Melanocyte of skin (primary cell): ENCODE results near the gene UGT1A7. TPM values are rescaled to one million over a fixed set of nuclear protein-coding genes. Genes with fewer than 3 reads are reported as not detected.

Experiments
- total RNA-seq, 2 donors: library from RNA; depleted of rRNA; stranded (reverse); fragments of >200 nt; gene quantifications; 2 replicates each; pipeline ENCODE4 v1.2.3, GENCODE V29; 2012

The UGT1A7 gene
- total RNA-seq = not detected

DNA sequence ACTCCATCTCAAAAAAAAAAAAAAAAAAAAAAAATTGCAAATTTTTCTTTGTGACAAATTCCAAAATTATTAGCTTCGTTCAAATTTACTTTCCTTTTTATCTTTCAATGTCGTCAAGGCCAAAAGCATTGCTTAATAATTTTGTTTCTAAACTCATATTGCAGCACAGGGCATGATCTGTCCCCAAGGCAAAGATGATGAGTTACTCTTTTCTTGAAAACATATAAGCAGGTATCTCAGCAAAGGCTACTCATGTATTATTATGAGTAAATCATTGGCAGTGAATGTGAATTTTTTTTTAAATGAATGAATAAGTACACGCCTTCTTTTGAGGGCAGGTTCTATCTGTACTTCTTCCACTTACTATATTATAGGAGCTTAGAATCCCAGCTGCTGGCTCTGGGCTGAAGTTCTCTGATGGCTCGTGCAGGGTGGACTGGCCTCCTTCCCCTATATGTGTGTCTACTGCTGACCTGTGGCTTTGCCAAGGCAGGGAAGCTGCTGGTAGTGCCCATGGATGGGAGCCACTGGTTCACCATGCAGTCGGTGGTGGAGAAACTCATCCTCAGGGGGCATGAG is at the start of gene UGT1A7:
Gene UGT1A7 (plus strand): TSS at position 381 of the 579 bp plus-strand sequence. CDS start 37 bp downstream, at position 418.

DNA sequence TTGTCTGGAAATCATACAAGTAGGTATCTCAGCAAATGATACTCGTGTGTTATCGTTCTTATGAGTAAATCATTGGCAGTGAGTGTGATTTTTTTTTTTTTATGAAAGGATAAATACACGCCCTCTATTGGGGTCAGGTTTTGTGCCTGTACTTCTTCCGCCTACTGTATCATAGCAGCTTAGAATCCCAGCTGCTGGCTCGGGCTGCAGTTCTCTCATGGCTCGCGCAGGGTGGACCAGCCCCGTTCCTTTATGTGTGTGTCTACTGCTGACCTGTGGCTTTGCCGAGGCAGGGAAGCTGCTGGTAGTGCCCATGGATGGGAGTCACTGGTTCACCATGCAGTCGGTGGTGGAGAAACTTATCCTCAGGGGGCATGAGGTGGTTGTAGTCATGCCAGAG is 45.4 kb upstream of the UGT1A7 start, which contains the start of gene UGT1A10:
Gene UGT1A10 (plus strand): TSS at position 143 of the 400 bp plus-strand sequence. CDS start 75 bp downstream, at position 218.

DNA sequence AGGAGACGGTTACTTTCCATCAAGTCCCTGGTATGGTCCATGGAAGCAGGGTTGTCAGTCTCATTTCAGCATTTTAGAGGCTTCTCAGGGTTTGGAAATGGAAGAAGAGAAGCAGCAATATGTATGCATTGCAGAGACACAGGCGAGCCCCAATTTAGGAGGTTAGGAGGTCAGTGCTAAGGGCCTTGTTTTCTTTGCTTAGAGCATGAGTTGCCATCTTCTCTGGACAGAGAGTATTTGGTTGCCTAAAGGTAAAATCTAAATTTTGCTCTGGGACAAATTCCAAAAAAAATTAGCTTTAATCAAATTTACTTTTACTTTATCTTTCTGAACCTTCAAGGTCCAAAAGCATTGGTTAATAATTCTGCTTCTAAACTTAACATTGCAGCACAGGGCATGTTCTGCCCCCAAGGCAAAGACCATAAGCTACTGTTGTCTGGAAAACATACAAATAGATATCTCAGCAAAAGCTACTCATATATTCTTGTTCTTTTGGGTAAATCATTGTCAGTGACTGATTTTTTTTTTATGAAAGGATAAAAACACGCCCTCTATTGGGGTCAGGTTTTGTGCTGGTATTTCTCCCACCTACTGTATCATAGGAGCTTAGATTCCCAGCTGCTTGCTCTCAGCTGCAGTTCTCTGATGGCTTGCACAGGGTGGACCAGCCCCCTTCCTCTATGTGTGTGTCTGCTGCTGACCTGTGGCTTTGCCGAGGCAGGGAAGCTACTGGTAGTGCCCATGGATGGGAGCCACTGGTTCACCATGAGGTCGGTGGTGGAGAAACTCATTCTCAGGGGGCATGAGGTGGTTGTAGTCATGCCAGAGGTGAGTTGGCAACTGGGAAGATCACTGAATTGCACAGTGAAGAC is 10.2 kb upstream of the UGT1A7 start, which contains the start of gene UGT1A9:
Gene UGT1A9 (plus strand): TSS at position 609 of the 872 bp plus-strand sequence. CDS start 37 bp downstream, at position 646.

DNA sequence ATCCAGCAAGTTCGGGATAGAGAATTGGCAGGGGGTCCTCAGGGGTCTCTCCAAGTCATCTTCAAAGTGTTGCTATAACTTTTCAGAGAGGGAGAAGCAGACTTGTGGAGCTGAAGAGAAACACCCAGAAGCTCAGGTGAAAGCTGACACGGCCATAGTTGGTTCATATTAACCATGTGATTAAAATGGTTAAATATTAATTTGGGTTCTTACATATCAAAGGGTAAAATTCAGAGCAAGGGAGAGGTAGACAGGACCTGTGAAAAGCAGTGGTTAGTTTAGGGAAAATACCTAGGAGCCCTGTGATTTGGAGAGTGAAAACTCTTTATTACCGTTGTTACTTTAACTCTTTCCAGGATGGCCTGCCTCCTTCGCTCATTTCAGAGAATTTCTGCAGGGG is 10.9 kb downstream of the UGT1A7 start, which contains the start of gene UGT1A6:
Gene UGT1A6 (plus strand): TSS at position 243 of the 400 bp plus-strand sequence. CDS start 115 bp downstream, at position 358.

DNA sequence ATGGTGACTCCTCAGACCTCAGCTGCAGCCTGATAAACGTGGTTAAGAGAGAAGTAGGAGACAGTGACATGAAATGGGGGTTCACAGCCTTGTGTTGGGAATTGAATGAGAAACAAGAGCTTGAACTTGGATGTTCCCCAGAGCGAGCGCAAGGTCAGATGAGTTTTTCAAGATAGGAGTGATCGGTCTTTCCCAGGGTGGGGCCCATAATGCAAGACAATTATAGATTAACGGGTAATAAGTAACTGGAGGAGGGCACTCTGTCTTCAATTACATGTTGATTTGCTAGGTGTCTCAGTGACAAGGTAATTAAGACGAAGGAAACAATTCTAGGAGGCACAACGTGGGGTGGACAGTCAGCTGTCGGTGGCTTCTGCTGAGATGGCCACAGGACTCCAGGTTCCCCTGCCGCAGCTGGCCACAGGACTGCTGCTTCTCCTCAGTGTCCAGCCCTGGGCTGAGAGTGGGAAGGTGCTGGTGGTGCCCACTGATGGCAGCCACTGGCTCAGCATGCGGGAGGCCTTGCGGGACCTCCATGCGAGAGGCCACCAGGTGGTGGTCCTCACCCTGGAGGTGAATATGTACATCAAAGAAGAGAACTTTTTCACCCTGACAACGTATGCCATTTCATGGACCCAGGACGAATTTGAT is 31.0 kb downstream of the UGT1A7 start, which contains the start of gene UGT1A5:
Gene UGT1A5 (plus strand): TSS at position 297 of the 651 bp plus-strand sequence. CDS start 85 bp downstream, at position 382.

DNA sequence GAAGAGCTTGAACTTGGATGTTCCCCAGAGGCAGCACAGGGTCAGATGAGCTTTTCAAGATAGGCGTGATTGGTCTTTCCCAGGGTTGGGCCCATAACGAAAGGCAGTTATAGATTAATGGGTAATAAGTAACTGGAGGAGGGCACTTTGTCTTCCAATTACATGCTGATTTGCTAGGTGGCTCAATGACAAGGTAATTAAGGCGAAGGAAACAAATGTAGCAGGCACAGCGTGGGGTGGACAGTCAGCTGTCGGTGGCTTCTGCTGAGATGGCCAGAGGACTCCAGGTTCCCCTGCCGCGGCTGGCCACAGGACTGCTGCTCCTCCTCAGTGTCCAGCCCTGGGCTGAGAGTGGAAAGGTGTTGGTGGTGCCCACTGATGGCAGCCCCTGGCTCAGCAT is 36.9 kb downstream of the UGT1A7 start, which contains the start of gene UGT1A4:
Gene UGT1A4 (plus strand): TSS at position 185 of the 400 bp plus-strand sequence. CDS start 85 bp downstream, at position 270.

DNA sequence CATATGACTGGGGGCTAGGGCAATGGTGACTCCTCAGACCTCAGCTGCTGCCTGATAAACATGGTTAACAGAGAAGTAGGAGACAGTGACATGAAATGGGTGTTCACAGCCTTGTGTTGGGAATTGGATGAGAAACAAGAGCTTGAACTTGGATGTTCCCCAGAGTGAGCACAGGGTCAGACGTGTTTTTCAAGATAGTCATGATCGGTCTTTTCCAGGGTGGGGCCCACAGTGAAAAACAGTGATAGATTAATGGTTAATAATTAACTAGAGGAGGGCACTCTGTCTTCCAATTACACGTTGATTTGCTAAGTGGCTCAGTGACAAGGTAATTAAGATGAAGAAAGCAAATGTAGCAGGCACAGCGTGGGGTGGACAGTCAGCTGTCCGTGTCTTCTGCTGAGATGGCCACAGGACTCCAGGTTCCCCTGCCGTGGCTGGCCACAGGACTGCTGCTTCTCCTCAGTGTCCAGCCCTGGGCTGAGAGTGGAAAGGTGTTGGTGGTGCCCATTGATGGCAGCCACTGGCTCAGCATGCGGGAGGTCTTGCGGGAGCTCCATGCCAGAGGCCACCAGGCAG is 47.1 kb downstream of the UGT1A7 start, which contains the start of gene UGT1A3:
Gene UGT1A3 (plus strand): TSS at position 320 of the 579 bp plus-strand sequence. CDS start 85 bp downstream, at position 405.

DNA sequence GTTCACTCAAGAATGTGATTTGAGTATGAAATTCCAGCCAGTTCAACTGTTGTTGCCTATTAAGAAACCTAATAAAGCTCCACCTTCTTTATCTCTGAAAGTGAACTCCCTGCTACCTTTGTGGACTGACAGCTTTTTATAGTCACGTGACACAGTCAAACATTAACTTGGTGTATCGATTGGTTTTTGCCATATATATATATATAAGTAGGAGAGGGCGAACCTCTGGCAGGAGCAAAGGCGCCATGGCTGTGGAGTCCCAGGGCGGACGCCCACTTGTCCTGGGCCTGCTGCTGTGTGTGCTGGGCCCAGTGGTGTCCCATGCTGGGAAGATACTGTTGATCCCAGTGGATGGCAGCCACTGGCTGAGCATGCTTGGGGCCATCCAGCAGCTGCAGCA is 78.3 kb downstream of the UGT1A7 start, which contains the start of gene UGT1A1:
Gene UGT1A1 (plus strand): TSS at position 228 of the 400 bp plus-strand sequence. CDS start 18 bp downstream, at position 246.

DNA sequence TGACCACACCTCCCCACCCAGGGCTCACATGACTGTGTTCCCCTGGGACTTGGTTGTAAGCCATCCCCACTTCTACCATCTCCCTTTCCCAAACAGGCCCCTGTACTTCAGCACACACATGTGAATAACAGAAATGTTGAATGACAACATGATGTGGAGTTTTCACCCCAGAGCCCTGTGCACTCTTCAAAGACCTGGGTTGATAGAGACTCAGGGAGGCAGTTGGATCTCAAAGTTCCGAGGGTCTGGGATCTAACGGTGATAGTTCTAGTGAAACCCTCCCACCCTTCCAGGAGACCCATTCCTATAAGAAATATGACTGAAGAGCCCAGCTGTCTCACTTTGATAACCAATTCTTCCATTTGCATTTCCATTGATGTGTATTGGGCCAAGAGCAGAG is 96.3 kb downstream of the UGT1A7 start, which contains the start of gene MROH2A:
Gene MROH2A (plus strand): TSS at position 301 of the 400 bp plus-strand sequence. CDS start 1,029 bp downstream, outside the sequence.

Other genes with a start within 250 kb of the UGT1A7 start
- 10 to 100 TPM; 23.7 to 28.6 TPM for gene USP40, start 115.1 kb upstream of the UGT1A7 start, total RNA-seq
- gene UGT1A8, start 64.3 kb upstream of the UGT1A7 start, total RNA-seq = not detected
- not detected for gene UGT1A10, start 45.5 kb upstream of the UGT1A7 start, total RNA-seq
- not detected for gene UGT1A9, start 10.0 kb upstream of the UGT1A7 start, total RNA-seq
- gene UGT1A6, start 11.0 kb downstream of the UGT1A7 start, total RNA-seq = not detected
- not detected for gene UGT1A5, start 31.0 kb downstream of the UGT1A7 start, total RNA-seq
- gene UGT1A4, start 36.8 kb downstream of the UGT1A7 start, total RNA-seq = not detected
- not detected for gene UGT1A3, start 47.1 kb downstream of the UGT1A7 start, total RNA-seq
- gene UGT1A1, start 78.4 kb downstream of the UGT1A7 start, total RNA-seq = not detected
- gene MROH2A, start 96.4 kb downstream of the UGT1A7 start, total RNA-seq = not detected
- 10 to 100 TPM; 16.9 to 40.6 TPM for gene HJURP, start 172.6 kb downstream of the UGT1A7 start, total RNA-seq
- under 1 TPM in 1 of 2 donors, not detected in 1; under 0.01 TPM for gene TRPM8, start 235.5 kb downstream of the UGT1A7 start, total RNA-seq